GM12878 (cell line): ENCODE data around the gene CHP1. TPM values are rescaled to one million over a fixed set of nuclear protein-coding genes. Genes with fewer than 3 reads are reported as not detected.

ENCODE experiments used
- ATAC-seq: fragments of 200-7000 bp; cut with Tn5 transposase; 3 replicates; pipeline ENCODE4 v1.9.1; 2020; ENCODE audit warnings: mild to moderate bottlenecking, moderate library complexity
- BruUV-seq: library from RNA; stranded (reverse); fragments of 400-500 nt; replicated peaks from 2 replicates; lab custom pipeline; 2021; lab: Mats Ljungman, UMichigan
- CTCF ChIA-PET: fragments of 300-600 bp; sonication (Branson Sonifier 250); formaldehyde crosslinking; extraction: SDS; loops from one replicate; lab custom pipeline; 2021; ENCODE audit warnings: inconsistent platforms; lab: Yijun Ruan, JAX
- POLR2A ChIA-PET: fragments of 350-600 bp; formaldehyde crosslinking; extraction: SDS; loops from one replicate; lab custom pipeline; 2021; ENCODE audit warnings: inconsistent platforms; lab: Charles Lee
- RAD21 ChIA-PET: fragments of 300-600 bp; sonication (Branson Sonifier 250); formaldehyde crosslinking; loops from one replicate; lab custom pipeline; 2023; ENCODE audit warnings: antibody characterized with exemption; ENCODE audit not compliant: unreplicated experiment; lab: Charles Lee
- SMC1A ChIA-PET: fragments of 300-600 bp; sonication (Branson Sonifier 250); formaldehyde crosslinking; loops from one replicate; lab custom pipeline; 2023; ENCODE audit not compliant: unreplicated experiment, uncharacterized antibody; lab: Charles Lee
- DNase-seq: peaks from one replicate; pipeline ENCODE4 v3.0.0-alpha.2; 2011; ENCODE audit warnings: low read depth, low spot score
- FAIRE-seq: peaks from 3 replicates; lab custom pipeline; 2011; peaks lifted over from hg19 to GRCh38; lab: Jason Lieb, UNC
- H2AFZ ChIP-seq: 2 replicates; pipeline ENCODE4 v1.6.0; 2011; ENCODE audit warnings: low read depth, low read length, control low read depth; ENCODE audit not compliant: control insufficient read depth
- H3K27ac ChIP-seq: 2 replicates; pipeline ENCODE4 v1.5.1; 2011; ENCODE audit warnings: control low read depth; ENCODE audit not compliant: control insufficient read depth, insufficient read depth
- H3K27me3 ChIP-seq, 2 experiments: replicated peaks in 1 of 2; 2 replicates each; pipeline versions ENCODE4 v1.6.0 to v1.6.1; 2011; ENCODE audit warnings: low read length in 1 of 2; ENCODE audit not compliant: control insufficient read depth in 2 of 2, insufficient read depth in 2 of 2
- H3K36me3 ChIP-seq, 2 experiments: 2 replicates each; pipeline ENCODE4 v1.5.1; 2011; ENCODE audit warnings: low read length in 1 of 2; ENCODE audit not compliant: control insufficient read depth in 2 of 2, insufficient read depth in 2 of 2
- H3K4me1 ChIP-seq: 2 replicates; pipeline ENCODE4 v1.6.1; 2011; ENCODE audit warnings: mild to moderate bottlenecking, low read length, moderate library complexity, mixed read lengths; ENCODE audit not compliant: control insufficient read depth, insufficient read depth
- H3K4me2 ChIP-seq: 2 replicates; pipeline ENCODE4 v1.6.0; 2011; ENCODE audit warnings: control low read depth; ENCODE audit not compliant: control insufficient read depth, insufficient read depth
- H3K4me3 ChIP-seq: fragments of 200-600 bp; sonication (generic); 2 replicates; pipeline ENCODE4 v1.5.1; 2016
- H3K79me2 ChIP-seq: 2 replicates; pipeline ENCODE4 v1.6.0; 2011; ENCODE audit warnings: low read length; ENCODE audit not compliant: control insufficient read depth, insufficient read depth
- H3K9ac ChIP-seq: 2 replicates; pipeline ENCODE4 v1.8.0; 2011; ENCODE audit warnings: low read length, control low read depth, mixed read lengths; ENCODE audit not compliant: control insufficient read depth, insufficient read depth
- H3K9me3 ChIP-seq: replicated peaks from 3 replicates; pipeline ENCODE4 v1.5.1; 2011; ENCODE audit warnings: mild to moderate bottlenecking, low read length; ENCODE audit not compliant: control insufficient read depth, insufficient read depth
- H4K20me1 ChIP-seq: 2 replicates; pipeline ENCODE4 v1.6.0; 2011; ENCODE audit not compliant: control insufficient read depth, insufficient read depth
- EED ChIP-seq: sonication (generic); IDR thresholded peaks from 2 replicates; pipeline ENCODE4 v1.6.1; 2016; ENCODE audit warnings: antibody characterized with exemption, low read depth
- EZH2 ChIP-seq: IDR thresholded peaks from 2 replicates; pipeline ENCODE4 v1.6.1; 2012; ENCODE audit warnings: low read depth, mild to moderate bottlenecking, control low read depth, inconsistent platforms, low read length, borderline replicate concordance; ENCODE audit not compliant: control insufficient read depth
- HCFC1 ChIP-seq: fragments of 150-350 bp; IDR thresholded peaks from 2 replicates; pipeline ENCODE4 v1.6.1; 2014; ENCODE audit warnings: low read length
- IKZF1 ChIP-seq: fragments of 450-650 bp; conservative IDR thresholded peaks from 2 replicates; pipeline ENCODE4 v1.6.1; 2017; ENCODE audit warnings: antibody characterized with exemption, mild to moderate bottlenecking
- RBBP5 ChIP-seq: fragments of 200-600 bp; sonication (generic); conservative IDR thresholded peaks from 2 replicates; pipeline ENCODE4 v1.6.1; 2016
- STAT3 ChIP-seq: IDR thresholded peaks from 2 replicates; pipeline ENCODE4 v1.6.1; 2011; ENCODE audit warnings: low read depth, low read length, improper control_type of control experiment
- WGBS: methylation state at CpG from one replicate; pipeline ENCODE4 v1.1.6; 2016; ENCODE audit warnings: low lambda C conversion rate; ENCODE audit not compliant: insufficient replicate concordance, insufficient coverage; ENCODE audit errors: missing lambda C conversion rate; 5-methylcytosine and 5-hydroxymethylcytosine counted together
- in situ Hi-C: fragments of 300-500 bp; cut with MboI; formaldehyde crosslinking; loops from 9 replicates; pipeline ENCODE4 v1.14.3; 2018; ENCODE audit warnings: mixed read lengths
- intact Hi-C: fragments of 100-400 bp; cut with micrococcal nuclease; formaldehyde crosslinking; loops from one replicate; pipeline ENCODE4 v1.14.2; 2022; ENCODE audit not compliant: unreplicated experiment
- polyA plus RNA-seq, 11 experiments: library from polyadenylated mRNA; depleted of rRNA in 4 of 11; unstranded in 6 of 11; stranded (reverse) in 5 of 11; fragments of >200 nt; fragmentation: Nextera tagmentation in 4 of 11; fragmentation: Illumina TruSeq in 1 of 11; extraction: Ambion mirVana in 4 of 11; extraction: Trizol in 1 of 11; gene quantifications; 1 replicate in 1 of 11; 2 replicates in 10 of 11; pipeline versions ENCODE4 v1.2.1 to v1.2.3, GENCODE V29; 2011 to 2016; ENCODE audit warnings: inconsistent platforms in 2 of 11, missing spikeins in 2 of 11, low read depth in 1 of 11
- total RNA-seq, 4 experiments: library from RNA; depleted of rRNA in 3 of 4; stranded (reverse); fragments of >200 nt in 3 of 4; fragmentation: Illumina TruSeq in 1 of 4; extraction: Trizol in 1 of 4; gene quantifications; 2 replicates each; pipeline versions ENCODE4 v1.2.1 to v1.2.3, GENCODE V29; 2013 to 2021
- TF ChIP-seq, protein P1 (sequence below): IDR thresholded peaks from 2 replicates; pipeline ENCODE4 v1.6.1; 2011; ENCODE audit warnings: borderline replicate concordance, low read depth, mild to moderate bottlenecking, moderate library complexity, mixed read lengths, low read length; ENCODE audit not compliant: insufficient read depth; ENCODE audit errors: extremely low read length
- TF ChIP-seq, protein P2 (sequence below): fragments of 450-650 bp; conservative IDR thresholded peaks from 2 replicates; pipeline ENCODE4 v1.6.1; 2017; ENCODE audit warnings: mild to moderate bottlenecking, moderate library complexity

CHP1 gene
- total and polyA plus RNA-seq, 10 of the 15 experiments (the other 5 are each of a cell fraction or from before 2014, with no cell fraction given) = 25.7 to 45.9 (median 39.1) TPM

DNA sequence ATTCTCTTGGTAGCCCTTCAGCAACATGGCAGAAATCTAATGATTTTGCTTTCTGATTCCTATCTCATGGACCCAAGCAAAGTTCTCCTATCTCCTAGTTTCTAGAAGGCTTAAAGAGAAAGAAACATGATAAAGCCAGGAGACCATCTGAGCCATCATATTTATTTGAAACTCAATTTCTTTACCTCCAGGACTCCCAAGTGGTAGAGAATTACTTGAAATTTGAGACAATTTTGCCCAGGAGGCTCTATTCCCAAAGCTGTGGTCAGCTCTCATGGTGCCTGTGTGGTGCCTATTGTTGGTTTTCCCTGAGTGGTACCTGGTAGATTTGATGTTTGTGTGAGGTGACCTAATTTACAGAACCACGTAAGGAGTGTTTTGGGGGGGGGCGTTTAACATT, 38.8 kb downstream of the CHP1 start:
- ChIA-PET SMC1A (interaction anchor here (1.1 kb wide), 1 partner anchor 14 kb away, joined by 3 read pairs; no protein-coding TSS in a partner anchor), POLR2A (interaction anchor here (0.6 kb wide), 1 partner anchor 59 kb away, joined by 4 read pairs; no protein-coding TSS in a partner anchor), RAD21 (no interaction called here), CTCF (no interaction called here)
- Histone ChIP-seq H3K27me3 (no peaks in the 10 kb centered on the region), H3K9me3 (no peaks in the 10 kb centered on the region), H3K4me1 (no peaks in the 10 kb centered on the region), H3K9ac (no peak overlapping the region), H2AFZ (no peak overlapping the region), H3K4me2 (no peak overlapping the region), H3K4me3 (no peak overlapping the region), H3K36me3 (peaks cover 0 to 4% of the 10 kb centered on the region in 2 experiments; a peak in 2 of 4 replicates), H3K79me2 (no peaks in the 10 kb centered on the region), H3K27ac (no peak overlapping the region), H4K20me1 (no peaks in the 10 kb centered on the region)
- WGBS = 73% methylated on average over 2 of the region's 2 CpGs
- intact Hi-C loops = no loop called here
- no peak for DNase-seq
- in situ Hi-C loops = no loop called here
- ATAC-seq = no peak
- BruUV-seq = no TSS peak
- TF ChIP-seq RBBP5 (no peak), IKZF1 (no peak), EED (no peak), HCFC1 (no peak), EZH2 (no peak), STAT3 (no peak)
- TF ChIP-seq, protein P1, sequence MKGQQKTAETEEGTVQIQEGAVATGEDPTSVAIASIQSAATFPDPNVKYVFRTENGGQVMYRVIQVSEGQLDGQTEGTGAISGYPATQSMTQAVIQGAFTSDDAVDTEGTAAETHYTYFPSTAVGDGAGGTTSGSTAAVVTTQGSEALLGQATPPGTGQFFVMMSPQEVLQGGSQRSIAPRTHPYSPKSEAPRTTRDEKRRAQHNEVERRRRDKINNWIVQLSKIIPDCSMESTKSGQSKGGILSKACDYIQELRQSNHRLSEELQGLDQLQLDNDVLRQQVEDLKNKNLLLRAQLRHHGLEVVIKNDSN = no peak
- TF ChIP-seq, protein P2, sequence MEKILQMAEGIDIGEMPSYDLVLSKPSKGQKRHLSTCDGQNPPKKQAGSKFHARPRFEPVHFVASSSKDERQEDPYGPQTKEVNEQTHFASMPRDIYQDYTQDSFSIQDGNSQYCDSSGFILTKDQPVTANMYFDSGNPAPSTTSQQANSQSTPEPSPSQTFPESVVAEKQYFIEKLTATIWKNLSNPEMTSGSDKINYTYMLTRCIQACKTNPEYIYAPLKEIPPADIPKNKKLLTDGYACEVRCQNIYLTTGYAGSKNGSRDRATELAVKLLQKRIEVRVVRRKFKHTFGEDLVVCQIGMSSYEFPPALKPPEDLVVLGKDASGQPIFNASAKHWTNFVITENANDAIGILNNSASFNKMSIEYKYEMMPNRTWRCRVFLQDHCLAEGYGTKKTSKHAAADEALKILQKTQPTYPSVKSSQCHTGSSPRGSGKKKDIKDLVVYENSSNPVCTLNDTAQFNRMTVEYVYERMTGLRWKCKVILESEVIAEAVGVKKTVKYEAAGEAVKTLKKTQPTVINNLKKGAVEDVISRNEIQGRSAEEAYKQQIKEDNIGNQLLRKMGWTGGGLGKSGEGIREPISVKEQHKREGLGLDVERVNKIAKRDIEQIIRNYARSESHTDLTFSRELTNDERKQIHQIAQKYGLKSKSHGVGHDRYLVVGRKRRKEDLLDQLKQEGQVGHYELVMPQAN = no peak
- no peak for FAIRE-seq
